ENCODE measurements around the gene SCIN. TPM values are rescaled to one million over a fixed set of nuclear protein-coding genes. Genes with fewer than 3 reads are reported as not detected.
"Not testable (repeated sequence)": the region's sequence is repeated elsewhere in the genome, so short reads cannot be mapped to it uniquely, and the experiment has no call there.

Gene SCIN
- total RNA-seq: 100 to 1,000 TPM in 3 of 4 donors, 1 to 10 TPM in 1; 9.1 to 257 (median 208) TPM

DNA sequence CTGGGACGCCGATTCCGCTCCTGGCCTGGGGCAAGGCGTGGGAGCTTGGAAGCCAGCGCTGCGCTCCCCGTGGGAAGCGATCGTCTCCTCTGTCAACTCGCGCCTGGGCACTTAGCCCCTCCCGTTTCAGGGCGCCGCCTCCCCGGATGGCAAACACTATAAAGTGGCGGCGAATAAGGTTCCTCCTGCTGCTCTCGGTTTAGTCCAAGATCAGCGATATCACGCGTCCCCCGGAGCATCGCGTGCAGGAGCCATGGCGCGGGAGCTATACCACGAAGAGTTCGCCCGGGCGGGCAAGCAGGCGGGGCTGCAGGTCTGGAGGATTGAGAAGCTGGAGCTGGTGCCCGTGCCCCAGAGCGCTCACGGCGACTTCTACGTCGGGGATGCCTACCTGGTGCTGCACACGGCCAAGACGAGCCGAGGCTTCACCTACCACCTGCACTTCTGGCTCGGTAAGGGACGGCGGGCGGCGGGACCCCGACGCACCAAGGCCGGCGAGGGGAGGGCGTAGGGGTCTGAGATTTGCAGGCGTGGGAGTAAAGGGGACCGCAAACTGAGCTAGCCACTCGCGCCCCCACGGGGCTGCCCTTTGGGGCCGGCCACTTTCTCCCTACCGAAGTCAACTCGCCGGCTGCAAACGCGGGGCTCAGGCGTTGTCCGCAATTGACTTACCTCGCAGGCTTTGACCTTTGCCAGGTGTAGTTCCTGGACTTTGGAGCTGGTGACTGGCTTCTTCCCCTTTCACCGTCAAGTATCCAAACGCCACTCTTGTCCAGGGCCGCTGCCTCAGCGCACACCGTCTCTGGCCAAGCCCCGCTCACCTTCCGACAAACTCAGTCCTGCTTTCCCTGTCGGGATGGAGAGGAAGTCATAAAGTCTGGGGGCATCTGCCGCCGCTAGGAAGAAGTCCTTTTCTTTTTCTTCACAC lies at the start of gene SCIN:
Gene SCIN, plus strand, starts transcription at position 187 of the 928 bp plus-strand sequence. Its CDS starts 67 bp downstream, at position 254.
- no peaks in the 10 kb centered on the region for H3K36me3 ChIP-seq
- peak in 2 of 3 donors; percentile 87 to 89 for DNase-seq
- no peaks in the 10 kb centered on the region for H3K4me1 ChIP-seq
- no peaks in the 10 kb centered on the region for H3K27me3 ChIP-seq
- peak within 1 kb of the TSS; percentile 31 to 61 (median 48) for H3K4me3 ChIP-seq
- peak within 1 kb of the TSS; percentile 7 to 89 (median 76) for H3K27ac ChIP-seq
- no peaks in the 10 kb centered on the region for H3K9me3 ChIP-seq
- TF ChIP-seq, protein P1, sequence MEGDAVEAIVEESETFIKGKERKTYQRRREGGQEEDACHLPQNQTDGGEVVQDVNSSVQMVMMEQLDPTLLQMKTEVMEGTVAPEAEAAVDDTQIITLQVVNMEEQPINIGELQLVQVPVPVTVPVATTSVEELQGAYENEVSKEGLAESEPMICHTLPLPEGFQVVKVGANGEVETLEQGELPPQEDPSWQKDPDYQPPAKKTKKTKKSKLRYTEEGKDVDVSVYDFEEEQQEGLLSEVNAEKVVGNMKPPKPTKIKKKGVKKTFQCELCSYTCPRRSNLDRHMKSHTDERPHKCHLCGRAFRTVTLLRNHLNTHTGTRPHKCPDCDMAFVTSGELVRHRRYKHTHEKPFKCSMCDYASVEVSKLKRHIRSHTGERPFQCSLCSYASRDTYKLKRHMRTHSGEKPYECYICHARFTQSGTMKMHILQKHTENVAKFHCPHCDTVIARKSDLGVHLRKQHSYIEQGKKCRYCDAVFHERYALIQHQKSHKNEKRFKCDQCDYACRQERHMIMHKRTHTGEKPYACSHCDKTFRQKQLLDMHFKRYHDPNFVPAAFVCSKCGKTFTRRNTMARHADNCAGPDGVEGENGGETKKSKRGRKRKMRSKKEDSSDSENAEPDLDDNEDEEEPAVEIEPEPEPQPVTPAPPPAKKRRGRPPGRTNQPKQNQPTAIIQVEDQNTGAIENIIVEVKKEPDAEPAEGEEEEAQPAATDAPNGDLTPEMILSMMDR (IDR thresholded peaks at IDR 0.05): no peak
- TF ChIP-seq POLR2A (IDR thresholded peaks at IDR 0.05): peak; percentile 83 to 90

DNA sequence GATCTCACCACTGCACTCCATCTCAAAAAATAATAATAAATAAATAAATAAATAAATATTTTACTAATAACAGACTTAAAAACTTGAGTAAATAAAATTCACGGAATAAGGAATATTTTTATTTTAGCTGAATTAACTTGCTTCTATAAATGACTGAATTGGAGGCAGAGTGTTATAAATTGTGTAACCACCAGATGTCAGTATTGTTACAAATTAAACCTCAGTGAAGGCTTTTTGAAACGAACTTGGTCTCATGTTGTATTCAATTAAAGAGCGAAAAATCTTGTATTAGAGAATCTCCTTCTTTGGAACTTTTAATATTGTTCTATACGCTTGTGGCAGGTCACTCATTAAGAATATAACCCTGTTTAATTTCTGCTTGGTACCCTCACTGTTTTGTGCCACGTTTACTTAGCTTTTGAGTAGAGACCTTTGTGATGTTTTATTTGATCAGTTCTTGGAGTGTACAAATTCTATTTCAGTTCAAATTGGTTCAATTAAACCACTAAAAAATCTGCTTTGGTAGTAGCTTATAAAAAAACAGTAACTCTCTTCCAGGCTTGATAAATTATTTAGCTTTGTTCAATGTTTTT lies 45.6 kb upstream of the SCIN start:
- TF ChIP-seq, protein P1 (IDR thresholded peaks at IDR 0.05): peak; percentile 14 to 86 (median 70)
- TF ChIP-seq POLR2A (IDR thresholded peaks at IDR 0.05): no peak
- no peaks in the 10 kb centered on the region for H3K27me3 ChIP-seq
- no peaks in the 10 kb centered on the region for H3K4me1 ChIP-seq
- no peaks in the 10 kb centered on the region for H3K9me3 ChIP-seq
- no peak overlapping the region for H3K4me3 ChIP-seq
- no peaks in the 10 kb centered on the region for H3K36me3 ChIP-seq
- DNase-seq: no peak
- no peak overlapping the region for H3K27ac ChIP-seq

- DNase-seq, H3K27me3 ChIP-seq, H3K4me3 ChIP-seq, H3K4me1 ChIP-seq, H3K9me3 ChIP-seq, H3K36me3 ChIP-seq, H3K27ac ChIP-seq: not testable (repeated sequence)
- TF ChIP-seq, protein P1 (IDR thresholded peaks at IDR 0.05): peak in 1 of 6 experiments; percentile 11
Observed at GRCh38 chr7:12526693-12527092, 43.8 kb upstream of the SCIN start.

- DNase-seq, H3K27me3 ChIP-seq, H3K36me3 ChIP-seq, H3K4me3 ChIP-seq, H3K27ac ChIP-seq, H3K9me3 ChIP-seq, H3K4me1 ChIP-seq: not testable (repeated sequence)
Observed at GRCh38 chr7:12527670-12528069, 42.9 kb upstream of the SCIN start.

- H3K27me3 ChIP-seq: no peaks in the 10 kb centered on the region
- no peak for TF ChIP-seq POLR2A (IDR thresholded peaks at IDR 0.05)
- TF ChIP-seq, protein P1 (IDR thresholded peaks at IDR 0.05): no peak
- no peaks in the 10 kb centered on the region for H3K4me1 ChIP-seq
- no peak overlapping the region for H3K4me3 ChIP-seq
- DNase-seq: no peak
- no peaks in the 10 kb centered on the region for H3K36me3 ChIP-seq
- no peaks in the 10 kb centered on the region for H3K9me3 ChIP-seq
- H3K27ac ChIP-seq: no peak overlapping the region
Observed at GRCh38 chr7:12529971-12530710, 40.4 kb upstream of the SCIN start.

Data from Peyer's patch (tissue), 4 donors.